GM18507 (cell line): ENCODE results near the gene KAT2B.
"Not testable (repeated sequence)": the region's sequence is repeated elsewhere in the genome, so short reads cannot be mapped to it uniquely, and the experiment has no call there.

ENCODE experiments used
- DNase-seq: peaks from one replicate; pipeline ENCODE4 v3.0.0; 2011; ENCODE audit warnings: low read depth; ENCODE audit not compliant: insufficient read length; ENCODE audit errors: extremely low spot score
- FAIRE-seq: peaks from 2 replicates; lab custom pipeline; 2011; peaks lifted over from hg19 to GRCh38; lab: Jason Lieb, UNC

KAT2B gene

DNA sequence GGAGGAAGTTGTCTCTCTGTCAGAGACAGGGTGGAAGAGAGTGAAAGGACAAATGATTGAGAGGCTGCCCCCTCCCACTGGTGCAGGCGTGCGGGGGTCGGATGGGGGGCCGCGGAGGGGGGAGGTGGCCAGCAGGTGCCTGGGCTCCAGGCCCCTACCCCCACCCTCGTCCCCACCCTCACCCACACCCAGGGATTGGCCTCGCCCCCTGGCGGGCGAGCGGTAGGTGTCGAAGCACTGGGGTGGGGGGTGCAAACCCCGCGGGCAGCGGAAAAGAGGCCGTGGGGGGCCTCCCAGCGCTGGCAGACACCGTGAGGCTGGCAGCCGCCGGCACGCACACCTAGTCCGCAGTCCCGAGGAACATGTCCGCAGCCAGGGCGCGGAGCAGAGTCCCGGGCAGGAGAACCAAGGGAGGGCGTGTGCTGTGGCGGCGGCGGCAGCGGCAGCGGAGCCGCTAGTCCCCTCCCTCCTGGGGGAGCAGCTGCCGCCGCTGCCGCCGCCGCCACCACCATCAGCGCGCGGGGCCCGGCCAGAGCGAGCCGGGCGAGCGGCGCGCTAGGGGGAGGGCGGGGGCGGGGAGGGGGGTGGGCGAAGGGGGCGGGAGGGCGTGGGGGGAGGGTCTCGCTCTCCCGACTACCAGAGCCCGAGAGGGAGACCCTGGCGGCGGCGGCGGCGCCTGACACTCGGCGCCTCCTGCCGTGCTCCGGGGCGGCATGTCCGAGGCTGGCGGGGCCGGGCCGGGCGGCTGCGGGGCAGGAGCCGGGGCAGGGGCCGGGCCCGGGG, at the start of gene KAT2B:
TSS of gene KAT2B (plus strand) at position 682 of the 783 bp plus-strand sequence. CDS start at position 714, 32 bp downstream.
- peak; percentile 44 for FAIRE-seq
- DNase-seq: peak; percentile 60

DNA sequence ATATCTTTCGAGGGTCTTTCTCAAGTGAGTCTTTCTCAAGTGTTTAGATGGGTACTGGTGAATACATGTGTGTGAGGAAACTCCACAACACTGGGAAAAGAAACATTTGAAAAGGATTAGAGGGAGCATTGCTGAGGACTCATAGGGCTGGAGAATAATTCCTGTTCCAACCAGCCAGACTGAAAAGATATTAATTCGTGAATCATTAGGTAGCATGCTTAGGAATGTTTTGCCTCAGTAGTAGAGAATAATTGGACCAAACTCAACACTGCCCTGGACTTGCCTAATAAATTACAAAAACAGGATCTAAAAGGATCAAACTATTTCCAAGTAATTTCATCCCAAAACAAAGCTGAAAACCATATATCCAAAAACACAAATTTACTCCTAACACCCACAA, 45.5 kb upstream of the KAT2B start:
- FAIRE-seq (no peak), DNase-seq (no peak)

DNA sequence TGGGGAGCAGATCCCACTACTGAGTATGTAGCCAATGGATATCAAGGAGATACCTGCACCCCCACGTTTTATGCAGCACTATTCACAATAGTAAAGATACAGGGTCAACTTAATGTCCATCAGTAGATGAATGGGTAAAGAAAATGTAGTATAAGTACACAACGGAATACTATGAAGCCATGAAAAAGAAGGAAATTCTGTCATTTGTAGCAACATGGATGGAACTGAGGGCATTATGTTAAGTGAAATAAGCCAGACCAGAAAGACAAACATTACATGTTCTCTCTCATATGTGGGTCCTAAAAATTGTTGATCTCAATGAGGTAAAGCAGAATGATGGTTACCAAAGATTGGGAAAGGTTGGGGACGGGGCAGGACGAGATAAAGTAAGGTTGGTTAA, 42.7 kb upstream of the KAT2B start:
- FAIRE-seq (no peak), DNase-seq (no peak)

DNA sequence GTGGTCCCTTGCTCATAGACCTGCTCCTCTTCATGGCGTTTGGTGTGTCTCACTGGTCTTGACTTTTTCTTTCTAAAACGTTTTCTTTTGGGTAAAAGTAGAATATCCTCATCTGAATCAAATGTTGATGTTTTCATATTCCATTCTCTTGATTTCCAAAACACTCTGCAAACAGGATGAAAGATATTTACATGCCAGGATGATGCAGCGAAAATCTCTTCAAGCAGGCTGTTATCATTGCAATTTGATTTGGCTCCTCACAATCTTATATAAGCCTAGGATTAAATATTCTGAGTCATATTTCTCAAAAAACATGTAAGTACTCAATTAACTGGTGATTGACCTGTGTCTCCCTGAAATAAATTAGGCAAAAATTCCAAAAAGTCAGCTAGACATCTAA, 38.3 kb upstream of the KAT2B start:
- FAIRE-seq (no peak), DNase-seq (no peak)

DNA sequence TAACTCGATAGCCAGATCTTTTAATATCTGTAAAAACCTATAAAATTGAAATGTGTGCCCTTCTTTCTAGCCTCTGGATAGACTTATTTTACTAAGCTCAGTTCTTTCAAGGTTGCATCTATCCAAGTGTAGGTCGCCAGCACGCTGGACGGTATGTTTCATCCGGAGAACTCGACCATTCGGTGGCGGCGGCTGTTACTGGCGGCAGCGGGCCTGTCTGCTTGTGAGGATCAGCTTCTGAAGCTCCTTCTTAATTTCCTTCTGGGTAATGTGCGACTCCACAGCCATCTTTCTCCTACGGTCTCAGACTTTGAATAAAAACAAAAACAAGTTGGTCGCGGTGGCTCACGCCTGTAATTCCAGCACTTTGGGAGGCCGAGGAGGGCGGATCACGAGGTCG, 32.3 kb upstream of the KAT2B start:
- FAIRE-seq: no peak

DNA sequence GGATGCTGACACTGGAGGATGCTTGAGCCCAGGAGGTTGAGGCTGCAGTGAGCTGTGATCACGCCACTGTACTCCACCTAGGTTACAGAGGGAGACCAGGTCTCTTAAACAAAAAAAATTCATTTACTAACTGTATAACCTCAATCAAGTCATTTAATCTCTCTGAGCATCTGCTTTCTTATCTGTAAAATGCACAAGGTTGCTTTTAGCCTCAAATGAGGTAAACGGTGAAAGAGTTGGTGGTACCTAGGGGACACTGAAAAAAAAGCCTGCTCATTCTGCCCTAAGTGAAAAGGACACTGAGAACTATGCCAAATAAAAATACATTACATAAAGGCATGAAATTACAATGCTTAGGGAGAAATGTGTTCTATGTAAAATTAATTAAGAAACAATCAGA, 31.6 kb upstream of the KAT2B start:
- DNase-seq: no peak

More for the DNA sequence above, 32.3 kb upstream of the KAT2B start:
- no peak for DNase-seq

DNA sequence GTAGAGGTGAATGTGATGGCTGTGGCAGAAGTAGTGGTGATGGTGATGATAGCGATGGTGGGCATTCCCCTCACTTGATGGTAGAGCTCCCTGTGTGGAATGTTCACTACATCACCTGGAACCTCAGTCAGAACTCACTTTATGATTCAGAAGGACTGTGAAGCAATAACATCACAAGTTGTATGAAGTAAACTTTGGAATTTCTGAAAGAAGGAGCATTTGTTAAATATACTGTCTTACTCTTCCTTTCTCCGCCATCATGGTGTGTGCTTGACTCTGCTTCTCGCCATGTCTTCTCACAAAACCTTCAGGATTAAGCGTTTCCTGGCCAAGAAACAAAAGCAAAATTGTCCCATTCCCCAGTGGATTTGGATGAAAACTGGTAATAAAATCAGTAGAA, 28.1 kb upstream of the KAT2B start, which contains the start of gene PP2D1:
TSS of gene PP2D1 (minus strand) at position 101 of the 400 bp plus-strand sequence. CDS start 192 bp downstream, outside the sequence.
- FAIRE-seq: no peak
- DNase-seq: no peak

More for the DNA sequence above, 31.6 kb upstream of the KAT2B start:
- no peak for FAIRE-seq

DNA sequence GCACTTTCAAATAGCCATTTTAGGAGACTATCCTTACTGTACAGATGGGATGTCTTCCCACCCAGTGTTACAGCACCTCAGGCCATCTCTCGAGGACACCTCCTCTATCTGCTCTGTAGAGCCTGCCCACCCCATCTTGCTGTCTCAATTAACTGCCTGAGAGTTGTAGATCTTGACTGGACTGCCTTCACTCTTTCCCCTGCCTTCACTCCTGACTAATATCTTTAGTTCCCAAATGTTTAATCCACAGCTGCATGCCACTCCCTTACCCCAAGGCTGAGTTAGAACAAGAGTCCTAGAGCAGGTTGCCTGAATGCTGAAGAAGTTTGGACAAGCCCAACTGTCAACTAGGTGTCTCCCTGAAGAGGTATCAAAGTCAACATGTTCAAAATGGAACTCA, 26.9 kb upstream of the KAT2B start:
- no peak for DNase-seq

DNA sequence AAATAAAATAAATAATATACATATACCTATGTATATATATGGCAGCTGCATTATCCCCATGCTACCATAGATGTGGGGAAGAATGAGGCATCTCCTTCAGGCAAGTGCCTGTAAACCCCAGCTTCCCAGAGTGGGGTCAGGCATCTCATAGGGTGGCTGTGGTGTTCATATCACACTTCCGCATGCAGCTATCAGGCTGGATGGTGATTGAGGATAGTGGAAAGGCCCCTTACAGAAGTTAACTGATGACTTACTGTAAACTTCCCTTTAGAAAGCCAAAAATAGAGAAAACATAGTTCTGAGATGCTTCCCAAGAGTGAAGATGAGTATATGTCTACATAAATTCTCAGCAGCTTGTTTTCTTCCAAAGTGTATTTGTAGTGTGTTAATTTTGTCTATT, 24.7 kb upstream of the KAT2B start:
- DNase-seq (no peak), FAIRE-seq (no peak)

More for the DNA sequence above, 26.9 kb upstream of the KAT2B start:
- no peak for FAIRE-seq

DNA sequence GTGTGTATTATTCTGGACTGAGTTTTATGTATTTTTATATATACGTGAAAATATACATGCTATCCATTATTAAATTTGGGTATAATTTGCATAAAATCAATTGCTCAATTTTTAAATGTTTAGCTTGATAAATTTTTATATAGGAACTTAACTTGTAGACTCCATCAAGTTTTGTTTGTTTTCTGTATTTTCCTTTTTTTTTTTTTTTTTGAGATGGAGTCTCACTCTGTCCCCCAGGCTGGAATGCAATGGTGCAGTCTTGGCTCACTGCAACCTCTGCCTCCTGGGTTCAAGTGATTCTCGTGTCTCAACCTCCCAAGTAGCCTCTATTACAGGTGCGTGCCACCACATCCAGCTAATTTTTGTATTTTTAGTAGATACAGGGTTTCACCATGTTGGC, 24.2 kb upstream of the KAT2B start:
- FAIRE-seq, DNase-seq: not testable (repeated sequence)

DNA sequence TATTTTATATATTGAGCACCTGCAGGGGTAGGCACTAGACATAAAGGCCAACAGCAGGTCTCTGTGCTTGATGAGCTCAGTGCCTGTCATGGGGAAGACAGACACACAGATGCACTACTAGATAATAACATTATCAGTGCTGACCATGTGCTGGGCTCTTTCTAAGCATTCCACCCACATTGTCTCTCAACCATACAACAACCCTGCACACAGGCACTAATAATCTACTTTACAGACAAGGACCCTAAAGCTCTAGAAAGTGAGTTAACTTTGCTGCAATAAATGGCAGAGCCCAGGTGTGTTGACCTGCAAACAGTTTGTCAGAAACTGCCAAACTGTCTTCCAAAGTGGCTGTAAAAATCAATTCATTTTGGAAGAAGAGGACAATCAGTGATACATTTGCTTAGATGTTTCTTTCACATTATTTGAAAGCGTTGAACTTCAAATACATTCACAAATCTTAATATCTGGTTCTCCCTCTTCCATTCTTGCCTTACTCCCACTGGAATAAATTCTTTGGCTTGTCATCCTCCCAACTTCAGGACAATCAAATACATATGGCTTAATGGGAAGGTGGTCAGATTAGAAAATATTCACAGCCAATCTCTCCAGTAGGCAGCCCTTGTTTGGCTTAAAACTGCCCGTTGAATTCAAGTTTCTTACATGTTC, 17.2 kb upstream of the KAT2B start:
- no peak for DNase-seq
- FAIRE-seq: no peak

DNA sequence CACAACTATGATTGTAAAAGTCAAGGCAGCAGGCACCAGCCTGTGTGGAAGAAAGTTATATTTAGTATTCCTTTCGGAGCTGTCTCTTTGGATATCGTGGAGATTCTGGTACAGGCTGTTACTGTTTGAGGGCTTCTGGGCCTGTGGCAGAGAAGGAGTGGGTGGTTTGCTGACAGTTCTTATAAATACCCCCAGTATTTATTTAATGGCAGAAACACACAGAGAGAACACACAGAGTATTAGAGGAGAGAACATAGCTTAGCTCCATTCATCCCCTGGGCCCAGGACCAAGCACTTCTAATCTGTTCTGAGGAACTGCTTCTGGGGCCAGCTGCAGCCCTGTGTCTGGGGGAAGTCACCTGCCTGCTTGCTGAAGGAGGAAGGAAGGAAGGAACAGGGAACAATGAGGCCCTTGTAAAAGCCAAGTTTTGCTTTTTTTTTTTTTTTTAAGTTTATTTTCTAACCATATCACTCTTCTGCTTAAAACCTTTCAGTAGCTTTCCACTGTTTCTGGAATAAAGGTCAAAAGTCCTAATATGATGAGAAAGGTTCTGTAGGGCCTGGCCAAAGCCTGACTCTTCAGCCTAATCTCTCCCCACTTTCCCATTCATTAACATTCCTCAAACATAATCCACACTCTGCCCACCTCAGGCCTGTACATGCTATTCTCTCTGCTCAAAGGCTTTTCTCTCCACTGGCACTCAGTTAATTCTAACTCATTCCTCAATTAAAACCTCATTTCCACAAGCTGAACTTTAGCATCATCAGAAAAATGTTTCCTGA, 16.4 kb upstream of the KAT2B start:
- no peak for FAIRE-seq
- no peak for DNase-seq

DNA sequence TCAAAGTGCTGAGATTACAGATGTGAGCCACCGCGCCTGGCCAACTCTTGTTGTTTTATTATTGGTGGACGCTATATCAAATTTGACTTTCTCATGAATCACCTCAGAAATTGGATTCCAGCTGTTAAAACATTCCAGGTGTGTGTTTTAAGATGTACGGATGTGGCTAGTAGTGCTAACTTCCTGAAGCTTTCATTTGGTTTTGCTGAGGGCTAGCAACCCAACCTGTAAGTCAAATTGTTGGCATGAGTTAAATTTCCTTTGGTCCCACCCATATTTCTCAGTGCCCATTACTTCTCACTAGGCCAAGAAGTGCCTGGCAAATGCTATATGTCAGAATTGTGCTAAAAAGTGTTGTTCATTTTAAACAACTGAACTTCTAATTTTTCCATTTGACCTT, 13.1 kb upstream of the KAT2B start:
- DNase-seq: no peak
- no peak for FAIRE-seq

DNA sequence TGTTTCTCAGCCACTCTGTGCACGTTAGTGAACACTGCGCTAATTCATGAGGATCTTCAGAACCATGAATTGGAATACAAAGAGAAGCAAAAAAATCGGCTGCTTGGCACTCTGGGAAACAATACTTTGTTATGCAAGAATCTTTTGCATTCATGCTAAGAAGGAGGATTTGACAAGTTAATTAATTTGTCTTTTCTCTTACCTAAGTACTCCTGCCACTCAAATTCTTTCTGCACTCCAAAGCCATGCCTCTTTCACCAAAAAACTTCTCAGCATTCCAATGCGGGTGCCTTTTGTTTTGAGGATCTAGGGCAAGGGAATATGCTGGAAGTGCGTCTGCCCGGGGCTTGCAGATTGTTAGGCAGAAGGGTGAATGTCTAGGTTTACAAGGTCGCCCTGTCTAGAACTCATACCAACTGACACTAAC, 11.3 kb upstream of the KAT2B start:
- FAIRE-seq: no peak

DNA sequence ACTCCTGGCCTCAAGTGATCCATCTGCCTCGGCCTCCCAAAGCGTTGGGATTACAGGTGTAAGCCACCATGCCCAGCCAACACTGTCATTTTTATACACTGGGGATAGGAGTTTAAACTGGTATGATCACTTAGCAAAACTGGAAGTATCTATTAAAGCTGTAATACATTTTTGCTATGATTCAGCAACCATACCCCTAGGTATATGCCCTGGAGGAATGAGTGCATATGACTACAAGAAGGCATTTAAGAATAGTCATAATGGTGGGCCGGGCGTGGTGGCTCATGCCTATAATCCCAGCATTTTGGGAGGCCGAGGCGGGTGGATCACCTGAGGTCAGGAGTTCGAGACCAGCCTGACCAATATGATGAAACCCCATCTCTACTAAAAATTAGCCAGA, 8.3 kb upstream of the KAT2B start:
- DNase-seq, FAIRE-seq: not testable (repeated sequence)

More for the DNA sequence above, 11.3 kb upstream of the KAT2B start:
- no peak for DNase-seq

DNA sequence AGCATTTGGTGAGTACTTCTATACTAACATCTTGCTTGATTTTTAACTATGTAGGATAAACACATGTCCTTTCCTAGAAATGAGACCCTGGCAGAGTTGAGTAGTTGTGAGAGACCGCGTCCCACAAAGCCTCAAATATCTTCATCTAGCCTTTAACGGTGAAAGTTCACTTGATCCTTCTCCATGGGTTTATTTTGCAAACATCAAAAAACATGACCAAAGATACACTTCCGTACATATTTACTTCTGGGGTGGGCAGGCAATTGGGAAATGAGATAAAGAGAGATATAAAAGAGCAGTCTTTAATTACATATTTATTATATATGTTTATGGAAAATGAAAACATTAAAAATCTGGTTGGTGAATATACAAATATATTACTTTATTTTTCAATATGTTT, 5.2 kb upstream of the KAT2B start:
- no peak for FAIRE-seq

DNA sequence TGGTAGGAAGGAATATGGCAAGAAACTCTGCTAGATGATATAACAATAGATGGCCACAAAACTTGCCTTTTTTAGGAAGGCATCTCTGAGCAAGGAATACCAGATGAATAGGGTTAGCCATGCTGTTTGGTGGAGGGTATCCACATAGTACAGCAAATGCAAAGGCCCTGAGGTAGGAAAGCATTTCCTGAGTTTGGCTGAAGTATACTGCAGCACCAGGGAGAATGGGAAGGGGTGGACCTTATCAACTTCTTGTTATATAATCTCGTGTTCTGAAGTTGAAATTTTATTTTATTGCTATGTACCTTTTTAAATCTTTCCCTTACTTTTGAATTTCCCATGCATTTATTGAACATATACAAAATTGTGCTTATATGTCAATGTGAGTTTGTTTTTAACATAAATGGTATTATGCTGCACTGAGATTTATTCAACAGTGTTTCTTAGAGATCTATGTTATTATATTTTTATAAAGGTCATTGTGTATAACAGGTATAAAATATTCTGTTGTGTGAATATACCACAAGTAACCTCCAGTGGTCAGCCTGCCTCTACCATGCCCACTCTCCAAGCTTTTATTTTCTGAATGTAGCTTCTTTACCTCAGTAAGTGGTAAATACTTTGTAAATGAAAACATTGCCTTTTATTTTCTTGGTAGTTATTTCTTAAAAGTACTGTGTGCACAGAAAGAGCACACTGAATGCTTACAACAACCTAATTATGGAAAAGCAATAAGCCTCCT, 2.8 kb upstream of the KAT2B start:
- no peak for DNase-seq
- FAIRE-seq: no peak

More for the DNA sequence above, 5.2 kb upstream of the KAT2B start:
- DNase-seq: no peak

DNA sequence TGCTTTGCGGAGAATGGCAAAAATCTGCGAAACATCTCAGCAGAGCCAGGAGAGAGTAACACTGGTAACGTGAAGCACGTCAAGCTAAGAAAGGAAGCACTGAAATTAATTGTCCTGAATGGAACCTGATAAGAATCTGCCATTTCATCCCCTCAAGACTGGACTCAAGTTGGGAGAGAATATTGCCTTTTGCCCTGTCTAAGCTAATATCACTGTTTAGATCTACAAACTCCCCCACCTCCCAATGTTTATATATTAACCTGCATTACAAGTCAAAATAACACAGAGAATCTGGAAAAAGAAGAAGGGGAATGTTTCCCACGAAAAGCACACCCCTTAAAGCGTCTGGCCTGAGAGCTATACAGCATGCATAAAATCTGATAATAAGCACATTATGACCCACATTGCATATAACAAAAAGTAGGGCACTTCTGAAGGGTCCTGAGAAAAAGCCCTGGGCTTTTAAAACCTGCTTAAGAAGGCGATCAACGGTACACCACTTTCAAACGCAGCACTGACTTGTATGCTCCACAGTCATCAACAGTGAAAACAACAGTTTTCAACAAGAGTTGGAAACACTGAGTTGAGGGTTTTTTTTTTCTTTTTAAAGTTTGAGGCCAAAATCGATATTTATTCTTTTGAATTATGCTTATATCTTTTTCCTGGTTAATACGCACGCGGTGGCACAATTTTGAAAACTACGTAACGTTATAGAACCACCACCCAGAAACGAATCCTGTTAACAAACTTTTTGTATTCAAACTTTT, 1.4 kb upstream of the KAT2B start:
- FAIRE-seq (no peak), DNase-seq (no peak)

DNA sequence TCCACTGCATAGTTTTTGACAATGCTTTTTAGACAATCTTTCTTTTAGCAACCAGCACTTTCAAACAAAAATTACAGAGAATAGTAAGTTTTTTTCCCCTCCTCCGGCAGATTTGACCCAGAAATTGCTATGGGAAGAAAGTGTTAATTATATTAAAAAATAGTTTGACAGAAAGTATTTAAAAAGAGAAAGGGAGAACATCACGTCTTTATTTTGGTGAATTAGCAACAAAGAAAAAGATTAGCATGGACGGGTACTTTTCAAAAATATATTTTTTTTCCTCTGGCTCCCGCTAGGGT, 831 bp upstream of the KAT2B start:
- DNase-seq (no peak), FAIRE-seq (no peak)
